Stimulated activated CD4-positive, alpha-beta T cell treated with anti-CD3 and anti-CD28 coated beads, Interleukin-2, amount 100 ng/mL, for 4 hours (primary cell): ENCODE data around the gene CDK16.

Experiments used
- DNase-seq: peaks from one replicate; pipeline ENCODE4 v3.0.0-alpha.2; 2020; ENCODE audit warnings: low read depth

Gene CDK16

DNA sequence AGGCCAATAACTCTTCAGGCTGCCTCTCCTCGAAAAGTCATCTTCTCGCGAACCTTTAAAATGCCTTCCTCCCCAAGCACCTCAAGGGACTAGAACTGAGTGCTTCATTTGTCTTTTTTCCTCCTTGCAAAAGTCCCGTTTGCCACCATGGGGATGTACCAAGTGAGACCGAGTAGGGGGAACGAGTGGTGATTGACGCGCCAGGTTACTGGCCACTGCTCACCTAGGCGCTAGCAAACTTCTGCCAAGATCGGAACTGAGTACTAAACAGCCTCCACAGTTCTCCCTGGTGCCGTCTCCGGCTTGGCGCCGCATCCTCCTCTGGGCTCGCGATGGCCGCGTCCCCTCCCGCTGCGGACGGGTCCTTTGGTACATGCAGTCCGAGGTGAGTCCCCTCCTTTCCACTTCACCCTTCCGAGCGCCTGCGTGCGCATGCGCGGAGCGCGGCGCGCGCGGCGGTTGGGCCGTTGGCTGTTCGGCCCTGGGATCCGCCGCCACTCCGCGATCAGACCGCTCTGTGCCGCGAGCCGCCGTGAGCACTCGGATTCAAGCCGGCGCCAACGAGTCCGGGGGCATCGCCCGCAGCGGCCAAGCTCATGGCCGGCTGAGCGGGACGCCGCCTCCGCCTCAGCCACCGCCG, at the start of gene CDK16:
Gene CDK16, plus strand, starts transcription at position 402 of the 640 bp plus-strand sequence. CDS start 4,877 bp downstream, outside the sequence.
- peak; percentile 56 for DNase-seq

DNA sequence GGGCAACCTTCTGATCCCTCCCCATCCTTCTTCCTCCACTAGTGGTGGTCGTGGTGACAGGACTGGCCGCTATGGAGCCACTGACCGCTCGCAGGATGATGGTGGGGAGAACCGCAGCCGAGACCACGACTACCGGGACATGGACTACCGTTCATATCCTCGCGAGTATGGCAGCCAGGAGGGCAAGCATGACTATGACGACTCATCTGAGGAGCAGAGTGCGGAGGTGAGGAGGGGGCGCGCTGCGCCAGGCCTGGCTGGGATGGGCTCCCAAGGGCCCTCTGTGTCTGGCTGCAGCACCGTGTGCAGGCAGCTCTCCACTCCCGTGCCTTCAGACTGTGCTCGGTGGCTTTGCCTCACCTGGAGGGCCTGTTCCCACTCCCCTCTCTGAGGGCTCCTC, 49.2 kb upstream of the CDK16 start:
- no peak for DNase-seq

GRCh38 chrX:47169726-47170515, 48.6 kb upstream of the CDK16 start:
- no peak for DNase-seq

DNA sequence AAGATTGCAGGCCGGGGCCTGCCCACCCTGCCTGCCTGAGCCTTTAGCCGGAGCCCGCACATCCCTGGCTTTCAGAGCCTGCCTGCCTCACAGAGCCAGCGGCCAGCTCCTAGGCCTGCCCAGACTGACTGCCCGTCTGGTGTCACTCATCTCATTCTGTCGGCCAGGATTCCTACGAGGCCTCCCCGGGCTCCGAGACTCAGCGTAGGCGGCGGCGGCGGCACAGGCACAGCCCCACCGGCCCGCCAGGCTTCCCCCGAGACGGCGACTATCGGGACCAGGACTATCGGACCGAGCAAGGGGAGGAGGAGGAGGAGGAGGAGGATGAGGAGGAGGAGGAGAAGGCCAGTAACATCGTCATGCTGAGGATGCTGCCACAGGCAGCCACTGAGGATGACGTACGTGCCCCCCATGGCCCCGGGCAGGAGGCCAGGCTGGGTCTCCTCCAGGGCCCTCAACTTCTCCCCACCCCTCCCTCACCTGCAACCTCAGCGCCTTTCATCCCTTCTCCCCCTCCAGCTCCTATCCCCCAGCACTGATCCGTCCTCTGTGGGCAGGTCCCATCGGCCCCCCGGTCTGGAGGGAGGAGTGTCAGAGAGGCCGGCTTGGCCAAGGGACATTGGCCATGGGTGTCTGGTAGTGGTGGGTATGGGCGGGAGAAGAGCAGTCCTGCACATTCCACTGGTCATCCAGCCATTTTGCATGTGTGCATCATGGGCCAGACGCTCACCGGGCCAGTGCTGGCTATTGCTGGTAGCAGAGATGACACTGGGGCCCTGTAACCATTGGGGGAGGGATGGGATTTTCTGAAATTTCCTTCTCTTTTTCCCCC, 47.4 kb upstream of the CDK16 start:
- DNase-seq, result no peak

DNA sequence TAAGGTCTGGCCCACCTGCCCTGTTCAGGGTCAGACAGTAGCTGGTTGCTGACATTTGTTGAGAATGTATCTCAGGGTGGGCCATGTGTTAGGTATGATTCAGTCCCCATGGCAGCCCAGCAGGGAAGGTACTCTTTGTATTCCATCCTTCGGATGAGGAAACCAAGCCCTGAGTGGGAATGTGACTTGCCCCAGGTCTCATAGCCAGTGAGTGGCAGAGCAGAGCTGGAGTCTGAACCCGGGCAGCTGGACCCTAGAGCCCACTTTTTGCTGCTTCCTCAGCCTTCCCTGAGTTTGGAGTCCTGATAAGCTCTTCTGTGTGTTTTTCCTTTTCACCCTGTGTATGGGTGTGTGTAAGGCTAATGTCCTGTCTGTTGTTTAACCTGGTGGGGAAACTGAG, 46.5 kb upstream of the CDK16 start:
- no peak for DNase-seq

DNA sequence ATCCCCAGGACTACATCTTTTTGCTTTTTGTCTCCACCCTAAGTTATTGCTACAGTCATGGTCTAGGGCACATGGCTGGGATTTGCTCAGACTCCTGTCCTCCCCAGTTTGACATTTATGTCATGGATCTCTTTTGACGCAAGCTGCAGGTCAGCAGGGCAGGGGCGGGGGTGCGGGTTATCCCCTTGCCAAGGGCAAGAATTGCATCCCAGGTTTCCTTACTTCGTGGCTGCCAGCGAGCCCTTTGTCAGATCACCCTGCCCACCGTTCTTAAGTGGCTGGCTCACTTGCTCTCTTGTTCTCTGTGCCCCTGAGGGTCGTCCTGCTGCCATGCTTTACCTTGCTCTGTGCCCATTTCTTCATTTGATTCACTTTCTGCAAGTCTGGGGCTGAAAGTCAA, 45.9 kb upstream of the CDK16 start:
- no peak for DNase-seq

- DNase-seq, result no peak
Measured at GRCh38 chrX:47172971-47173792, 45.3 kb upstream of the CDK16 start.

GRCh38 chrX:47174376-47174775, 44.1 kb upstream of the CDK16 start:
- DNase-seq, result no peak

GRCh38 chrX:47174846-47175587, 43.5 kb upstream of the CDK16 start:
- no peak for DNase-seq

DNA sequence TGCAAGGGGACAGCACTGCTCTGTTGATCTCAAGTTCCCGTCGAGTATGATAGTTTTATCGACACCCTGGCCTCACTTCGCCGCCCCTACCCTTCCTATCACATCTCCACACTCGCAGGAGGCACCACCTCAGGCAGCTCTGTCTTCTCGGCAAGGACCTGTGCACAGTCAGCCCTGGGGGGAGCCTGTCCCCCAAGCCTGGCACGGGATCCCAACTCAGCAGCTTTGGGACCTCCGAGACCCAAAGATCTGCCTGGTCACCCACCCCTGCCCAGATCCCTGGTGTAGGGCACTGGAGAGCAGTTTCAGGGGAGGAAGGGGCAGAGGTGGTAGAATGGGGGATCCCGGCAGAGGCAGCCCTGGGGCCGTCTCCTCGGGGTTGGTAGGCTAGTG, 42.9 kb upstream of the CDK16 start:
- no peak for DNase-seq

DNA sequence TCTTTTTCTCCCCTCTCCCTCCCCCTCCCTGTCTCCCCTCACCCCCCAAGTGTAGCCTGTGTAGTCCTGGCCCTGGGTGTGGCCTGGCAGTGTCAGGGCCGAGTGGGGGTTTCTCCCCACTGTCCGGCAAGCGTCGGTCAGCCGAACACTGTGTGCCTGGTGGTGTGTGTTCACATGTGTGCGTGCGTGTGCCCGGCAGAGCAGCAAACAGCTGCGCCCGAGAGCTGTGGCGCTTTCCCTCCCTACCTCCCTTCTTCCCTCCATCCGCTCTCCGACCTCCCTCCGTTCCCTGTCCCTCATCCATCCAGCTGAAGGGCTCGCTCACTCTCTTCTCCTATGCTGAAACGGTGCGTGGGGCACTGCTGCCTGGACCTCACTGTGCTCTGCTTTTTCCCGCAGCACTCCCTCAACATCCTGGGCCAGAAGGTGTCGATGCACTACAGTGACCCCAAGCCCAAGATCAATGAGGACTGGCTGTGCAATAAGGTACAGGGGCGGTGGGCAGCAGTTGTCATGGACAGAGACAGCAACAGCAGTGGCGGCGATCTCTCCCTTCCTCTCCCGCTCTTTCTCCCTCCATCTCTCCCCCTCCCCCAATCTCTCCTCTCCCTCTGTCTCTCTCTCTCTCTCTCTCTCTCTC, 42.3 kb upstream of the CDK16 start:
- no peak for DNase-seq

GRCh38 chrX:47177079-47177478, 41.4 kb upstream of the CDK16 start:
- no peak for DNase-seq

DNA sequence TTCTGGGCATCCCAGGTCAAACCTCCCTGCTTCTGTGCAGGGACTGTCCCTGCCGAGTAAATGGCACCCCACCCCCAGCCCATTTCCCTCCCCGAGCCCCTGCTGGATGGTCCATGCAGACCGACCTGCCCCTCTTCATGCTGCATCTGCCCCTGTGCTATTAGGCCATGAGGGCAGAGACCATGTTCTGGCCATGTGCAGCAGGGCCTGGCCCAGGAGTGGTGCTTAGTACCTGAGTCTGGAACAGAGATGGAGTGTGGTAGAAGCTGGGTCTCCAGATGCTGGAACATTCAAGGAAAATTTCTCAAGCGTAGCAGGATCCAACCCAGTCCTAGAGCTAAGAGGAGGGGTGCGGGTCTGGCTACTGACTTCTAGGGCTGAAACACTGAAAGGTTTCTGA, 40.1 kb upstream of the CDK16 start:
- no peak for DNase-seq

GRCh38 chrX:47179221-47179927, 39.1 kb upstream of the CDK16 start:
- DNase-seq, result no peak

- DNase-seq, result no peak
Measured at GRCh38 chrX:47179928-47180255, 38.6 kb upstream of the CDK16 start.

GRCh38 chrX:47180346-47180745, 38.1 kb upstream of the CDK16 start:
- DNase-seq, result no peak

- DNase-seq, result no peak
Measured at GRCh38 chrX:47181301-47181700, 37.2 kb upstream of the CDK16 start.

DNA sequence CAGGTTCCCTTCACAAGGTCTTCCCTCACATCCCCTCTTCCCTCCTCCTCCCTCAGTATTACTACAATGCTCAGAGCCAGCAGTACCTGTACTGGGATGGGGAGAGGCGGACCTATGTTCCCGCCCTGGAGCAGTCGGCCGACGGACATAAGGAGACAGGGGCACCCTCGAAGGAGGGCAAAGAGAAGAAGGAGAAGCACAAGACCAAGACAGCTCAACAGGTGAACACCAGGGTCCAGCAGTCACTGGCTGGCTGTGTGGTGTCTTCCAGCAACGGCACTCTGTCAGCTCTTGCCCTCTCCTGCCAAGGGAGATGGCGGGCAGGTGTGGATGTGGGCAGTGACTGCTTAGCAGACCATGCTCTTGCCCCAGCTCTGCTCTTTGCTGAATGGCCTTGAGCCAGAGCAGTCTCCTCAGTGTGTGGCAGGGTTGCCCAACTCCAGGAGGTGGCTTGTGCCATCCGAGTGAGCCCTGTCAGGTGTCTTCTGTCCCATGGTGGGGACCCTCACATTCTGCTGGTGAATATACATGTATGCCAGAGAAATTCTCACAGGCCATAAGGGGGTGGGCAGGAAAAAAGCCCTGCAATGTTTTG, 36.3 kb upstream of the CDK16 start:
- no peak for DNase-seq

DNA sequence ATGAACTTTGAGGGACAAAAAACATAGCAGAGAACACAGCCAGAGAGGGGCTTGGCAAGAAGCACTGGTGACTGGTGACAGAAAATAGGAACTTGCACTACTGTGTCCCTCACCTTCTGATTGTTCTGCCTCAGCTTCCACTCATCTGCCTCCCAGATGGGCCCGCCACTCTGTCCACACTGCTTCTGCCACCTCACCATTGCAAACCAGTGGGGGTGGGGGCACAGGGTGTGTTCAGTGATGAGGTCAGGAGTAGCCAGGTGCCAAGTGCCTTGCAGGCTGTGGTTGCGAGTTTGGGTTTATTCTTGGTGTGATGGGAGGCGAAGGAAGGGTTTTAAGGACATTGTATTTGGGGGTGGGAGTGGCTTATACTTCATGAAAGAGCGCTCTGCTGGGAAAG, 34.0 kb upstream of the CDK16 start:
- DNase-seq, result no peak

DNA sequence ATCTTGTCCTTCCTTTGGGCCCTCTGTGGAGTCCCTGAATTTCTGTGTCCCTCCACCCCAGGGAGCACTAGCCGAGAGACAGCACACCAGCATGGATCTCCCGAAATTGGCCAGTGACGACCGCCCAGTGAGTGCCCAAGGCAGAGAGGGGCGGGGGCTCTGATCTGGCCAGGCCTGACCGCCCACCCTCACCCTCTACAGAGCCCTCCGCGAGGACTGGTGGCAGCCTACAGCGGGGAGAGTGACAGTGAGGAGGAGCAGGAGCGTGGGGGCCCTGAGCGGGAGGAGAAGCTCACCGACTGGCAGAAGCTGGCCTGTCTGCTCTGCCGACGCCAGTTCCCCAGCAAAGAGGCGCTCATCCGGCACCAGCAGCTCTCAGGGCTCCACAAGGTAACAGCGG, 33.2 kb upstream of the CDK16 start:
- DNase-seq, result no peak
